ENCODE data around the gene NUDT9.

NUDT9 gene

DNA sequence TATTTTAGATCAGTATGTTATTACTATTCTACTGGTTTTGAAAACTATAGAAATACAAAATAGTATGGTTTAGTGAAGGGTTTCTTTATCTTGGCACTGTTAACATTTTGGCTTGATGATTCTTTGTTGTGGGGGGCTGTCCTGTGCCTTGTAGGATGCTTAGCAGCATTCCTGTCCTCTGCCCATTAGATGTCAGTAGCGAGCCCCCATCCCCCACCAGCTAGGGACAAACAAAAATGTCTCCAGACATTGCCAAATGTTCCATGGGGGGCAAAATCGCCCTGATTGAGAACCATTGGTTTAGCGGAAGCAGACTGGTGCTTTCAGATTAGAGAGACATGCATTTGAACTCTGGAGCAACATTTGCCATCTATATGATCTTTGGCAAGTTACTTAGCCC, 83.5 kb downstream of the NUDT9 start:
- TF ChIP-seq FOXA1 (IDR thresholded peaks at IDR 0.05) = no peak
- no peak for TF ChIP-seq BHLHE40 (IDR thresholded peaks at IDR 0.05; ENCODE audit: borderline replicate concordance)
- no peak for TF ChIP-seq ELF4 (IDR thresholded peaks at IDR 0.05)
- no peak for TF ChIP-seq NFRKB (IDR thresholded peaks at IDR 0.05)
- no peak for TF ChIP-seq SUZ12 (IDR thresholded peaks at IDR 0.05)
- TF ChIP-seq FOXM1 (IDR thresholded peaks at IDR 0.05; ENCODE audit: borderline replicate concordance) = no peak
- TF ChIP-seq HDGF (IDR thresholded peaks at IDR 0.05; ENCODE audit: borderline replicate concordance) = no peak
- no peak for TF ChIP-seq ZNF384 (IDR thresholded peaks at IDR 0.05)
- no peak for TF ChIP-seq FOXK2 (IDR thresholded peaks at IDR 0.05)
- TF ChIP-seq CTBP1 (IDR thresholded peaks at IDR 0.05; ENCODE audit: borderline replicate concordance) = no peak
- TF ChIP-seq LEF1 (IDR thresholded peaks at IDR 0.05; ENCODE audit: borderline replicate concordance) = no peak
- no peak for TF ChIP-seq TARDBP (IDR thresholded peaks at IDR 0.05)
- no peak for TF ChIP-seq SP1 (IDR thresholded peaks at IDR 0.05)
- TF ChIP-seq L3MBTL2 (conservative IDR thresholded peaks at IDR 0.05) = no peak
- CTCF ChIA-PET = no interaction called here
- DNase-seq (ENCODE audit: extremely low spot score) = no peak
- POLR2A ChIA-PET = no interaction called here

DNA sequence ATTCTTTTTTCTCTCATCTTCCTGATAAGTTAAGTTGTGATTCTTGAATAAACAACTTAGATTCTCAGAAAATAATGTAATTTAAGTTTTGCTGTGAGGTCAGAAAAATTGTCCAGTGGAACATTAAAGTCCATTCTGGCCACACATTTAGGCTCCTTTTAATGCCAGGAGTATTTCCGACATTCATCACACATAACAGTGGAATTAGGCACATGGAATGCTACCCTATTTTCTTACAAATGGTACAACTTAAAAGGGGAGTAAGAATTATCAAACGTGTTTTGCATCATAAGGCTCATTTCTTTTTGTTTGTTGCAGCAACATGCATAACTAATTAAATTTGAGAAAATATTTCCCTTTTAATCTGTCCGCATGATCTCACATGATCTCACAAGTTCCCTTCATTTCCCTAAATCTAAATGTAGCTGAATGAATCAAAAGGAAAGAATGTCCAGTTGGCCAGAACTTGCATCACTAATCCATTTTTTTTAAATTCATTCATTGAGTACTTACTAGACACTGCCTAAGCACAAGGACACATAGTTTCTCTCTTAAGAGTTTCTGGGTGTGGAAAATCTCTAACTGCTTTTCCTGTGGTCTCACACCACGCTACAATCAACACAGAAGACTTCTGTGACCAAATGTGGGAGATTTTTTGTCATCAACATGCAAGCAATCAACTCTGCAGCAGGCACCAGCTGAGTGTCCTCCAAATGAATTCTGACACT, 84.8 kb downstream of the NUDT9 start:
- ChIA-PET POLR2A (no interaction called here), CTCF (no interaction called here)
- no peak for TF ChIP-seq ELF4 (IDR thresholded peaks at IDR 0.05)
- TF ChIP-seq L3MBTL2 (conservative IDR thresholded peaks at IDR 0.05) = no peak
- no peak for TF ChIP-seq SP1 (IDR thresholded peaks at IDR 0.05)
- no peak for TF ChIP-seq LEF1 (IDR thresholded peaks at IDR 0.05; ENCODE audit: borderline replicate concordance)
- no peak for TF ChIP-seq NFRKB (IDR thresholded peaks at IDR 0.05)
- TF ChIP-seq FOXA1 (IDR thresholded peaks at IDR 0.05) = no peak
- TF ChIP-seq ARNT (IDR thresholded peaks at IDR 0.05) = no peak
- no peak for TF ChIP-seq PKNOX1 (IDR thresholded peaks at IDR 0.05)
- no peak for TF ChIP-seq HDGF (IDR thresholded peaks at IDR 0.05; ENCODE audit: borderline replicate concordance)
- no peak for TF ChIP-seq ZNF384 (IDR thresholded peaks at IDR 0.05)
- no peak for TF ChIP-seq BHLHE40 (IDR thresholded peaks at IDR 0.05; ENCODE audit: borderline replicate concordance)
- no peak for DNase-seq (ENCODE audit: extremely low spot score)

Data from HEK293T (cell line).